ENCODE measurements around the gene DSG4.

Gene DSG4

DNA sequence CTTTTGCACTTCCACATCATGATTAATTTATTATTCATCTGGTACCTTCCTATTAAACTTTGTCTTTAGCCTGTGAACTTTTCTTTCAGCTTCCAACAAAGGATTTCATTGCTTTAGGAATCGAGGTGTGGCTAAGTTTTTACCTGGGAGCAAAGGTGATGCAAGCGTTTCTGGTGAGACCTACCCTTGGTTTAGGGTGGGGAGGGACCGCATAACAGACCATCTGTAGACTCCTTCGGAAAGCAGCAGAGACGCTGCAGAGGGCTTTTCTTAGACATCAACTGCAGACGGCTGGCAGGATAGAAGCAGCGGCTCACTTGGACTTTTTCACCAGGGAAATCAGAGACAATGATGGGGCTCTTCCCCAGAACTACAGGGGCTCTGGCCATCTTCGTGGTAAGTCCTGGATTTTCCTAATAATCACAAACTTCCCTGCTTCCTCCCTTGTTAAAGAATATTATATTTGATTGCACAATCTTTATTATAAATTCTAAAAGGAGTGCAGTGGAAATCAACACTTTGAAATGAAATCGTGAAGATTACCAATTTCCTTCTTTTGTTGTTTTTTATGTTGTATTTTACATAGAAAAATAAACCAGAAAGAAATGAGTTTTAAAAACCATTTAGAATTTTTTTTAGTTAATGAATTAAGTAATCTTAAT is 71.1 kb downstream of the DSG4 start, which contains the start of gene DSG3:
Gene DSG3, plus strand, starts transcription at position 212 of the 662 bp plus-strand sequence. Its CDS starts 137 bp downstream, at position 349.
- TF ChIP-seq, protein P1, sequence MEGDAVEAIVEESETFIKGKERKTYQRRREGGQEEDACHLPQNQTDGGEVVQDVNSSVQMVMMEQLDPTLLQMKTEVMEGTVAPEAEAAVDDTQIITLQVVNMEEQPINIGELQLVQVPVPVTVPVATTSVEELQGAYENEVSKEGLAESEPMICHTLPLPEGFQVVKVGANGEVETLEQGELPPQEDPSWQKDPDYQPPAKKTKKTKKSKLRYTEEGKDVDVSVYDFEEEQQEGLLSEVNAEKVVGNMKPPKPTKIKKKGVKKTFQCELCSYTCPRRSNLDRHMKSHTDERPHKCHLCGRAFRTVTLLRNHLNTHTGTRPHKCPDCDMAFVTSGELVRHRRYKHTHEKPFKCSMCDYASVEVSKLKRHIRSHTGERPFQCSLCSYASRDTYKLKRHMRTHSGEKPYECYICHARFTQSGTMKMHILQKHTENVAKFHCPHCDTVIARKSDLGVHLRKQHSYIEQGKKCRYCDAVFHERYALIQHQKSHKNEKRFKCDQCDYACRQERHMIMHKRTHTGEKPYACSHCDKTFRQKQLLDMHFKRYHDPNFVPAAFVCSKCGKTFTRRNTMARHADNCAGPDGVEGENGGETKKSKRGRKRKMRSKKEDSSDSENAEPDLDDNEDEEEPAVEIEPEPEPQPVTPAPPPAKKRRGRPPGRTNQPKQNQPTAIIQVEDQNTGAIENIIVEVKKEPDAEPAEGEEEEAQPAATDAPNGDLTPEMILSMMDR (IDR thresholded peaks at IDR 0.05; ENCODE audit: extremely low read depth, insufficient read depth, missing control alignments), result no peak
- in situ Hi-C loops (cut with MboI; ENCODE audit: low pct_unique_long_range_greater_than_20kb, low sequenced_read_pairs, unreplicated experiment), result no loop called here
- no peak for DNase-seq (ENCODE audit: low spot score)

DNA sequence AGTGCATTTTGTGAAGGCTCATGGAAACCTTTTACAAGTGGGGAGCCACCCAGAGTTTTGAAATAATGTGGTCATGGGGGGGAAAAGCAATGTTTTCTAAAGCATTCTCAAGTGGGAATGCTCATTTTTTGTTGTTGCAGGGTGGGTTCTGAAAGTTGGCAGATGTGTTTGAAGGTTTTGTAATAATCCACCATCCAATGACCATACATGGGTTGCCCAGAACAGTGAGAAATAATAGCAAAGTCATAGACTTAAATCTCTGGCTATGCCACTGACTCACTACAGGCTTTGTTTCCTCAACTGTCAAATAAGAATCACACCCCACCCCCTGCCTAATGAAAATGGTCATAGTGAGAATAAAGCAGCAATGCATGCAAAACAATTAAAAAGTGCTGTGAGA is 73.8 kb downstream of the DSG4 start:
- TF ChIP-seq, protein P1 (IDR thresholded peaks at IDR 0.05; ENCODE audit: extremely low read depth, insufficient read depth, missing control alignments), result no peak
- DNase-seq (ENCODE audit: low spot score), result no peak
- in situ Hi-C loops (cut with MboI; ENCODE audit: low pct_unique_long_range_greater_than_20kb, low sequenced_read_pairs, unreplicated experiment), result no loop called here

DNA sequence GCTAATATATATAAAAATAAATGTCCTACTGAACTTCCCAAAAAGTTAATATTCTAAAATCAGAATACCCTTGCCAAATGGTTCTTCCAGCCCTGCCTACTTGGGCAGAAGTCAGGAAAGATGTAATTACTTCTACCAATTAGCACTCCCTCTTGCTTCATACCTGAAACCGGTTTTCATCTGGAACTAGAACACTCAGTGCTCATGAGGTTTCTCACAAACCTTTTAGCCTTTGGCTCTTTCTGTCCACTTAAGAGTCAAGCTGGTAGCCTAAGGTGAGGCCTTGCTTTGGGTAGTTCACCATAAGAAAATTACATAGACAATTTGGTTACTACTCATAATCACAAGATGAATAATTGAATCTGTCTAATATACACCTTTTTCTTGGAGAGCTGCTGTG is 75.0 kb downstream of the DSG4 start:
- TF ChIP-seq, protein P1 (IDR thresholded peaks at IDR 0.05; ENCODE audit: extremely low read depth, insufficient read depth, missing control alignments), result no peak
- in situ Hi-C loops (cut with MboI; ENCODE audit: low pct_unique_long_range_greater_than_20kb, low sequenced_read_pairs, unreplicated experiment), result no loop called here
- no peak for DNase-seq (ENCODE audit: low spot score)

DNA sequence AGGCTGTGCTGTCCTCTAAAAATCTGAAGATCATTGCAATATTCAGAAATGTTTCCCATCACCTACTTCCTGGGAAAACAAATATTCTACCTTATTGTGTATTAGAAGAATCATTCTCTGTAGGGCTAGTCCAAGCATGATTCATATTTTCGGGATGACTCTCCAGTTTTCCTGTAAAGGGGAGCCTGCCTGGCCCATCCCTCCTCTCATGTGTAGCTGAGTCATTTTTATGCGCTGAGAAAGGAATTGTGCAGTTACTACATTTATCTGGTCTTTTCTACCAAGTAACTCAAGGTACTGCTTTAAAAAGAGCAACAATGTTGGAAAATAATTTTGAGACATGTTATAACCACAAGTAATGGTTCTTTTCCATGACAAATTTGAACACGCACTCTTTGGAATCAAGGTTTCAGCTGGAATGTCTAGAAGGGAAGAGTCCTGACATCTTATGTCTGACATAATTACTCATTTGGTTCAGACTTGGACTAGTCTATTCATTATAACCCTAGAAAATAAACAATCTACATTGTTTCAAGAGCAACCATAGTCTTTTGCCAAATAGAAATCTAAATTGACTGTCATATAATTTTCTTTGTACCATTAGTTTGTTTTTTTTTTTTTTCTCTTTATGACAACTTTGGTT is 77.6 kb downstream of the DSG4 start:
- in situ Hi-C loops (cut with MboI; ENCODE audit: low pct_unique_long_range_greater_than_20kb, low sequenced_read_pairs, unreplicated experiment), result no loop called here
- no peak for DNase-seq (ENCODE audit: low spot score)
- TF ChIP-seq, protein P1 (IDR thresholded peaks at IDR 0.05; ENCODE audit: extremely low read depth, insufficient read depth, missing control alignments), result no peak
